K562 (cell line): ENCODE results near the gene TRMT1. TPM values are rescaled to one million over a fixed set of nuclear protein-coding genes. Genes with fewer than 3 reads are reported as not detected.

ENCODE experiments used
- ARID2 ChIP-seq: fragments of 450-650 bp; IDR thresholded peaks from 2 replicates; pipeline ENCODE4 v1.6.1; 2017; ENCODE audit warnings: antibody characterized with exemption, mild to moderate bottlenecking
- ASH1L ChIP-seq: fragments of 450-650 bp; IDR thresholded peaks from 2 replicates; pipeline ENCODE4 v1.6.1; 2018; ENCODE audit warnings: borderline replicate concordance, mild to moderate bottlenecking, low read depth; ENCODE audit not compliant: partially characterized antibody
- CBFA2T2 ChIP-seq: fragments of 450-650 bp; conservative IDR thresholded peaks from 2 replicates; pipeline ENCODE4 v1.6.1; 2017; ENCODE audit warnings: mild to moderate bottlenecking
- ETS2 ChIP-seq: IDR thresholded peaks from 2 replicates; pipeline ENCODE4 v1.6.1; 2016; ENCODE audit warnings: borderline replicate concordance, missing genetic modification characterization, mild to moderate bottlenecking, moderate library complexity, missing compliant biosample characterization; ENCODE audit not compliant: poor library complexity, severe bottlenecking
- ETV1 ChIP-seq: fragments of 450-650 bp; conservative IDR thresholded peaks from 2 replicates; pipeline ENCODE4 v1.6.1; 2016; ENCODE audit warnings: missing genetic modification characterization, control low read depth, low read depth, missing compliant biosample characterization
- FOS ChIP-seq: IDR thresholded peaks from 3 replicates; pipeline ENCODE4 v1.6.1; 2011; ENCODE audit not compliant: insufficient read length; ENCODE audit errors: extremely low read depth
- HDAC3 ChIP-seq: fragments of 450-650 bp; IDR thresholded peaks from 2 replicates; pipeline ENCODE4 v1.6.1; 2018; ENCODE audit warnings: borderline replicate concordance, mild to moderate bottlenecking, moderate library complexity; ENCODE audit not compliant: partially characterized antibody
- MED1 ChIP-seq: sonication (generic); formaldehyde crosslinking; IDR thresholded peaks from 2 replicates; pipeline ENCODE4 v1.8.1; 2023; ENCODE audit warnings: missing genetic modification reagents, borderline replicate concordance
- NR2C1 ChIP-seq, 2 experiments: fragments of 450-650 bp; IDR thresholded peaks; 2 replicates each; pipeline ENCODE4 v1.6.1; 2017; ENCODE audit warnings: mild to moderate bottlenecking in 2 of 2, antibody characterized with exemption in 1 of 2, inconsistent platforms in 1 of 2, missing compliant biosample characterization in 1 of 2, missing genetic modification characterization in 1 of 2
- PHTF2 ChIP-seq: fragments of 250-450 bp; sonication (Bioruptor Pico); IDR thresholded peaks from 2 replicates; pipeline ENCODE4 v1.5.0; 2021; ENCODE audit warnings: mild to moderate bottlenecking
- ZNF282 ChIP-seq: sonication (generic); formaldehyde crosslinking; IDR thresholded peaks from 2 replicates; pipeline ENCODE4 v1.8.1; 2023; ENCODE audit warnings: missing genetic modification reagents
- ZNF644 ChIP-seq: fragments of 200-800 bp; sonication (Bioruptor generic); IDR thresholded peaks from 2 replicates; pipeline ENCODE4 v1.6.1; 2016; ENCODE audit warnings: low read depth, missing genetic modification characterization, missing compliant biosample characterization
- polyA plus RNA-seq, 8 experiments: library from polyadenylated mRNA; depleted of rRNA in 4 of 8; stranded (reverse) in 5 of 8; unstranded in 3 of 8; fragments of >200 nt; fragmentation: Nextera tagmentation in 2 of 8; fragmentation: Illumina TruSeq in 1 of 8; extraction: Ambion mirVana in 2 of 8; extraction: Trizol in 1 of 8; gene quantifications; 2 replicates each; pipeline versions ENCODE4 v1.2.1 to v1.2.3, GENCODE V29; 2011 to 2014; ENCODE audit warnings: inconsistent platforms in 1 of 8, missing spikeins in 1 of 8
- total RNA-seq, 7 experiments: library from RNA; depleted of rRNA in 6 of 7; stranded (reverse); fragments of >200 nt in 6 of 7; fragmentation: Illumina TruSeq in 2 of 7; extraction: Trizol in 2 of 7; gene quantifications; 2 replicates each; pipeline versions ENCODE4 v1.2.1 to v1.2.3, GENCODE V29; 2011 to 2021; ENCODE audit warnings: low replicate concordance in 1 of 7
- TF ChIP-seq, protein P1 (sequence below): fragments of 250-450 bp; sonication (Bioruptor Pico); IDR thresholded peaks from 2 replicates; pipeline ENCODE4 v1.5.0; 2020; ENCODE audit warnings: mild to moderate bottlenecking, borderline replicate concordance
- TF ChIP-seq, protein P2 (sequence below), 2 experiments: IDR thresholded peaks; 2 replicates each; pipeline ENCODE4 v1.6.1; 2011; ENCODE audit warnings: borderline replicate concordance in 1 of 2, control low read depth in 1 of 2, low read depth in 1 of 2, low read length in 1 of 2, mild to moderate bottlenecking in 1 of 2, mixed read lengths in 1 of 2, moderate library complexity in 1 of 2; ENCODE audit not compliant: insufficient read depth in 1 of 2, insufficient read length in 1 of 2, poor library complexity in 1 of 2, severe bottlenecking in 1 of 2; ENCODE audit errors: extremely low read depth in 1 of 2
- TF ChIP-seq, protein P3 (sequence below): fragments of 250-450 bp; sonication (Bioruptor Pico); IDR thresholded peaks from 2 replicates; pipeline ENCODE4 v1.4.0; 2020; ENCODE audit warnings: mild to moderate bottlenecking, moderate library complexity
- TF ChIP-seq, protein P4 (sequence below), 2 experiments: fragments of 450-650 bp; IDR thresholded peaks; 2 replicates each; pipeline ENCODE4 v1.6.1; 2018; ENCODE audit warnings: mild to moderate bottlenecking in 2 of 2, low read depth in 1 of 2; ENCODE audit not compliant: partially characterized antibody in 2 of 2

The TRMT1 gene
- total and polyA plus RNA-seq, 9 of the 15 experiments (the other 6 are each of a cell fraction or from before 2014, with no cell fraction given), result 5.8 to 158 (median 54.3) TPM

DNA sequence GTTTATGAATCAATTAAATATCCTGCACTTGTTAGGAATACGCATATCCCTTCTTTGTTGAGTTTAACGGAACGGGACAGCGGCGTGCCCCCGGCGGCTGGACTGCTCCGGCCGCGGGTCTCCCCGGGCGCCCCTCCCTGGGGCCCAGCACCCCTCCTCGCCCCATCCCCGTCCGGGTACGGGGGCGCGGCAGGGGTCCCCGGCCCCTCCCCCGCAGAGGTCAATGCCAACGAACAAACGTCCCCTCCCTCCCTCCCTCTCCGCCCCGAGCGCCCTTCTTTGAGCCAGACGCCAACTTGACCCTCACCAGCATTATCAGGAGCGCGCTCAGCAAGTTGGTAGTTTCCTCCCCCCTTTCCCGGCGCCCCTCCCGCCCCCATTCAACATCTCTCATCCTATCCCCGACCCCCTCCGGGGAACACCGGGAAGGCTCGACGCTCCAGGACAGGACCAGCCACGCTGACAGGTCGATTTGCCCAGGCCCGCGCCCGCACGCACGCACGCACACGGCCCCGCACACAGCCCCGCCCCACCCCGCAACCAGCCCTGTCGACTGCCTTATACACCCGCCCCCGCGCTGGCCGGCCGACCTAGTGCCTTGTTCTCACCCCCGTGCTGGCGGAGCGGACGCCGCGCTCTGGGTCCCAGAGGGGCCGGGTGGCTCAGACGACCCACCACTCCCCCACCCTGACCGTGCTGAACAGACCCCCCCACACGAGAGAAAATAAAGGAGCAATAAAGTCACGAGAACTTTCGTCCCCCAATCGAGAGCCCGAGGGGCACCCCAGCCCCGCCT, 18.9 kb downstream of the TRMT1 start (continued):
- TF ChIP-seq, protein P1, sequence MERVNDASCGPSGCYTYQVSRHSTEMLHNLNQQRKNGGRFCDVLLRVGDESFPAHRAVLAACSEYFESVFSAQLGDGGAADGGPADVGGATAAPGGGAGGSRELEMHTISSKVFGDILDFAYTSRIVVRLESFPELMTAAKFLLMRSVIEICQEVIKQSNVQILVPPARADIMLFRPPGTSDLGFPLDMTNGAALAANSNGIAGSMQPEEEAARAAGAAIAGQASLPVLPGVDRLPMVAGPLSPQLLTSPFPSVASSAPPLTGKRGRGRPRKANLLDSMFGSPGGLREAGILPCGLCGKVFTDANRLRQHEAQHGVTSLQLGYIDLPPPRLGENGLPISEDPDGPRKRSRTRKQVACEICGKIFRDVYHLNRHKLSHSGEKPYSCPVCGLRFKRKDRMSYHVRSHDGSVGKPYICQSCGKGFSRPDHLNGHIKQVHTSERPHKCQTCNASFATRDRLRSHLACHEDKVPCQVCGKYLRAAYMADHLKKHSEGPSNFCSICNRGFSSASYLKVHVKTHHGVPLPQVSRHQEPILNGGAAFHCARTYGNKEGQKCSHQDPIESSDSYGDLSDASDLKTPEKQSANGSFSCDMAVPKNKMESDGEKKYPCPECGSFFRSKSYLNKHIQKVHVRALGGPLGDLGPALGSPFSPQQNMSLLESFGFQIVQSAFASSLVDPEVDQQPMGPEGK (CRISPR knock-in tag), result peak; percentile 89
- TF ChIP-seq, protein P2, sequence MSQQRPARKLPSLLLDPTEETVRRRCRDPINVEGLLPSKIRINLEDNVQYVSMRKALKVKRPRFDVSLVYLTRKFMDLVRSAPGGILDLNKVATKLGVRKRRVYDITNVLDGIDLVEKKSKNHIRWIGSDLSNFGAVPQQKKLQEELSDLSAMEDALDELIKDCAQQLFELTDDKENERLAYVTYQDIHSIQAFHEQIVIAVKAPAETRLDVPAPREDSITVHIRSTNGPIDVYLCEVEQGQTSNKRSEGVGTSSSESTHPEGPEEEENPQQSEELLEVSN (IDR thresholded peaks at IDR 0.05; ENCODE audit: borderline replicate concordance in 1 of 2, extremely low read depth in 1 of 2, insufficient read depth in 1 of 2, insufficient read length in 1 of 2, low read depth in 1 of 2, low read length in 1 of 2, poor library complexity in 1 of 2, severe bottlenecking in 1 of 2), result peak in 1 of 2 experiments; percentile 60
- TF ChIP-seq PHTF2 (CRISPR knock-in tag) (peak; percentile 92), ETV1 (tag) (no peak), MED1 (CRISPR knock-in tag) (no peak), FOS (no peak), ASH1L (no peak), NR2C1 (IDR thresholded peaks at IDR 0.05) (no peak), NR2C1 (tag; IDR thresholded peaks at IDR 0.05) (no peak), HDAC3 (no peak), ZNF644 (tag) (no peak), ETS2 (no peak), ARID2 (no peak), ZNF282 (CRISPR knock-in tag) (no peak), CBFA2T2 (no peak)
- TF ChIP-seq, protein P3, sequence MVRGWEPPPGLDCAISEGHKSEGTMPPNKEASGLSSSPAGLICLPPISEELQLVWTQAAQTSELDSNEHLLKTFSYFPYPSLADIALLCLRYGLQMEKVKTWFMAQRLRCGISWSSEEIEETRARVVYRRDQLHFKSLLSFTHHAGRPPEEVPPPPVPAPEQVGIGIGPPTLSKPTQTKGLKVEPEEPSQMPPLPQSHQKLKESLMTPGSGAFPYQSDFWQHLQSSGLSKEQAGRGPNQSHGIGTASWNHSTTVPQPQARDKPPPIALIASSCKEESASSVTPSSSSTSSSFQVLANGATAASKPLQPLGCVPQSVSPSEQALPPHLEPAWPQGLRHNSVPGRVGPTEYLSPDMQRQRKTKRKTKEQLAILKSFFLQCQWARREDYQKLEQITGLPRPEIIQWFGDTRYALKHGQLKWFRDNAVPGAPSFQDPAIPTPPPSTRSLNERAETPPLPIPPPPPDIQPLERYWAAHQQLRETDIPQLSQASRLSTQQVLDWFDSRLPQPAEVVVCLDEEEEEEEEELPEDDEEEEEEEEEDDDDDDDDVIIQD, result no peak
- TF ChIP-seq, protein P4, sequence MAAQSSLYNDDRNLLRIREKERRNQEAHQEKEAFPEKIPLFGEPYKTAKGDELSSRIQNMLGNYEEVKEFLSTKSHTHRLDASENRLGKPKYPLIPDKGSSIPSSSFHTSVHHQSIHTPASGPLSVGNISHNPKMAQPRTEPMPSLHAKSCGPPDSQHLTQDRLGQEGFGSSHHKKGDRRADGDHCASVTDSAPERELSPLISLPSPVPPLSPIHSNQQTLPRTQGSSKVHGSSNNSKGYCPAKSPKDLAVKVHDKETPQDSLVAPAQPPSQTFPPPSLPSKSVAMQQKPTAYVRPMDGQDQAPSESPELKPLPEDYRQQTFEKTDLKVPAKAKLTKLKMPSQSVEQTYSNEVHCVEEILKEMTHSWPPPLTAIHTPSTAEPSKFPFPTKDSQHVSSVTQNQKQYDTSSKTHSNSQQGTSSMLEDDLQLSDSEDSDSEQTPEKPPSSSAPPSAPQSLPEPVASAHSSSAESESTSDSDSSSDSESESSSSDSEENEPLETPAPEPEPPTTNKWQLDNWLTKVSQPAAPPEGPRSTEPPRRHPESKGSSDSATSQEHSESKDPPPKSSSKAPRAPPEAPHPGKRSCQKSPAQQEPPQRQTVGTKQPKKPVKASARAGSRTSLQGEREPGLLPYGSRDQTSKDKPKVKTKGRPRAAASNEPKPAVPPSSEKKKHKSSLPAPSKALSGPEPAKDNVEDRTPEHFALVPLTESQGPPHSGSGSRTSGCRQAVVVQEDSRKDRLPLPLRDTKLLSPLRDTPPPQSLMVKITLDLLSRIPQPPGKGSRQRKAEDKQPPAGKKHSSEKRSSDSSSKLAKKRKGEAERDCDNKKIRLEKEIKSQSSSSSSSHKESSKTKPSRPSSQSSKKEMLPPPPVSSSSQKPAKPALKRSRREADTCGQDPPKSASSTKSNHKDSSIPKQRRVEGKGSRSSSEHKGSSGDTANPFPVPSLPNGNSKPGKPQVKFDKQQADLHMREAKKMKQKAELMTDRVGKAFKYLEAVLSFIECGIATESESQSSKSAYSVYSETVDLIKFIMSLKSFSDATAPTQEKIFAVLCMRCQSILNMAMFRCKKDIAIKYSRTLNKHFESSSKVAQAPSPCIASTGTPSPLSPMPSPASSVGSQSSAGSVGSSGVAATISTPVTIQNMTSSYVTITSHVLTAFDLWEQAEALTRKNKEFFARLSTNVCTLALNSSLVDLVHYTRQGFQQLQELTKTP (IDR thresholded peaks at IDR 0.05; ENCODE audit: low read depth in 1 of 2, partially characterized antibody in 2 of 2), result no peak
